SK-N-SH (cell line): ENCODE results near the gene ACVR1B. TPM values are rescaled to one million over a fixed set of nuclear protein-coding genes. Genes with fewer than 3 reads are reported as not detected.

ENCODE experiments used
- CTCF ChIA-PET: fragments of 300-600, 350-600 bp; formaldehyde crosslinking; extraction: SDS; loops from one replicate; lab custom pipeline; 2021; lab: Yijun Ruan, JAX
- POLR2A ChIA-PET: fragments of 350-600 bp; sonication (Branson Sonifier 250); formaldehyde crosslinking; extraction: SDS; loops from one replicate; lab custom pipeline; 2020; ENCODE audit warnings: antibody characterized with exemption, inconsistent platforms; lab: Yijun Ruan, JAX
- DNase-seq: peaks from one replicate; pipeline ENCODE4 v3.0.0; 2012
- H2AFZ ChIP-seq: fragments of 200-600 bp; sonication (generic); 2 replicates; pipeline ENCODE4 v1.8.1; 2016; ENCODE audit warnings: antibody characterized with exemption, mild to moderate bottlenecking, low read depth
- H3F3A ChIP-seq: fragments of 200-600 bp; sonication (generic); replicated peaks from 2 replicates; pipeline ENCODE3; 2016; ENCODE audit warnings: antibody characterized with exemption, mild to moderate bottlenecking; ENCODE audit not compliant: insufficient read depth
- H3K27ac ChIP-seq, 2 experiments: fragments of 200-500 bp in 1 of 2; fragments of 200-600 bp in 1 of 2; sonication (Bioruptor generic) in 1 of 2; sonication (generic), shearing (Covaris generic) in 1 of 2; 2 replicates each; pipeline versions ENCODE4 v1.5.1 to v1.6.1; 2014 to 2016; ENCODE audit warnings: low read depth in 2 of 2, inconsistent platforms in 1 of 2, low read length in 1 of 2, mild to moderate bottlenecking in 1 of 2, mixed read lengths in 1 of 2
- H3K27me3 ChIP-seq: fragments of 200-600 bp; sonication (generic), shearing (Covaris generic); 2 replicates; pipeline ENCODE4 v1.6.1; 2016; ENCODE audit warnings: mixed run types; ENCODE audit not compliant: insufficient read depth
- H3K36me3 ChIP-seq, 2 experiments: fragments of 200-500 bp in 1 of 2; fragments of 200-600 bp in 1 of 2; sonication (Bioruptor generic) in 1 of 2; sonication (generic) in 1 of 2; replicated peaks in 1 of 2; 2 replicates each; pipeline versions ENCODE3 to v1.5.1; 2014 to 2016; ENCODE audit warnings: low read length in 1 of 2, mild to moderate bottlenecking in 1 of 2; ENCODE audit not compliant: insufficient read depth in 2 of 2, control insufficient read depth in 1 of 2
- H3K4me1 ChIP-seq, 2 experiments: fragments of 200-500 bp in 1 of 2; fragments of 200-600 bp in 1 of 2; sonication (Bioruptor generic) in 1 of 2; sonication (generic), shearing (Covaris generic) in 1 of 2; 2 replicates each; pipeline versions ENCODE4 v1.5.1 to v1.6.1; 2014 to 2016; ENCODE audit warnings: low read depth in 1 of 2, low read length in 1 of 2, mixed run types in 1 of 2; ENCODE audit not compliant: insufficient read depth in 2 of 2, control insufficient read depth in 1 of 2
- H3K4me2 ChIP-seq: fragments of 200-600 bp; sonication (generic), shearing (Covaris generic); 2 replicates; pipeline ENCODE4 v1.6.1; 2017; ENCODE audit warnings: mixed run types
- H3K4me3 ChIP-seq, 2 experiments: fragments of 200-500 bp in 1 of 2; fragments of 200-600 bp in 1 of 2; sonication (Bioruptor generic) in 1 of 2; sonication (generic), shearing (Covaris generic) in 1 of 2; 2 replicates each; pipeline versions ENCODE4 v1.5.1 to v1.8.1; 2014 to 2016; ENCODE audit warnings: low read depth in 2 of 2, inconsistent platforms in 1 of 2, low read length in 1 of 2, mild to moderate bottlenecking in 1 of 2, mixed read lengths in 1 of 2, moderate library complexity in 1 of 2
- H3K79me2 ChIP-seq: fragments of 200-600 bp; sonication (generic); 2 replicates; pipeline ENCODE4 v1.8.1; 2017; ENCODE audit warnings: mild to moderate bottlenecking; ENCODE audit not compliant: insufficient read depth
- H3K9ac ChIP-seq: fragments of 200-600 bp; sonication (generic); 2 replicates; pipeline ENCODE4 v1.6.1; 2017; ENCODE audit warnings: mixed run types
- H3K9me2 ChIP-seq: fragments of 200-600 bp; sonication (generic); 2 replicates; pipeline ENCODE4 v1.6.1; 2017; ENCODE audit warnings: mixed run types
- H3K9me3 ChIP-seq: fragments of 200-600 bp; sonication (generic); 2 replicates; pipeline ENCODE4 v1.6.1; 2017; ENCODE audit warnings: mixed run types, mild to moderate bottlenecking, moderate library complexity
- H4K20me1 ChIP-seq: fragments of 200-600 bp; sonication (generic); 2 replicates; pipeline ENCODE4 v1.6.1; 2017; ENCODE audit warnings: mild to moderate bottlenecking, mixed run types; ENCODE audit not compliant: insufficient read depth
- CTCF ChIP-seq: fragments of 200-600 bp; sonication (generic); IDR thresholded peaks from 2 replicates; pipeline ENCODE4 v1.6.1; 2017; ENCODE audit warnings: antibody characterized with exemption, mild to moderate bottlenecking, moderate library complexity
- EP300 ChIP-seq, 2 experiments: IDR thresholded peaks; 2 replicates each; pipeline versions ENCODE4 v1.4.0 to v1.6.1; 2012; ENCODE audit warnings: borderline replicate concordance in 1 of 2, low read depth in 1 of 2, low read length in 1 of 2
- FOSL2 ChIP-seq: IDR thresholded peaks from 2 replicates; pipeline ENCODE4 v1.4.0; 2012; ENCODE audit warnings: low read depth, mild to moderate bottlenecking, moderate library complexity, borderline replicate concordance
- FOXJ3 ChIP-seq: sonication (generic); formaldehyde crosslinking; IDR thresholded peaks from 2 replicates; pipeline ENCODE4 v1.5.1; 2020; ENCODE audit warnings: mild to moderate bottlenecking, missing genetic modification reagents
- FOXM1 ChIP-seq: IDR thresholded peaks from 2 replicates; pipeline ENCODE4 v1.4.0; 2012; ENCODE audit warnings: low read depth, mild to moderate bottlenecking
- GABPA ChIP-seq: IDR thresholded peaks from 2 replicates; pipeline ENCODE4 v1.4.0; 2012; ENCODE audit warnings: low read depth, mild to moderate bottlenecking
- MEF2A ChIP-seq: IDR thresholded peaks from 2 replicates; pipeline ENCODE4 v1.4.0; 2012; ENCODE audit warnings: low read depth, borderline replicate concordance
- NRF1 ChIP-seq: IDR thresholded peaks from 2 replicates; pipeline ENCODE4 v1.6.1; 2012; ENCODE audit warnings: low read depth, mild to moderate bottlenecking, low read length
- POLR2AphosphoS5 ChIP-seq: IDR thresholded peaks from 2 replicates; pipeline ENCODE4 v1.6.1; 2012; ENCODE audit warnings: low read depth, low read length
- RCOR1 ChIP-seq: fragments of 150-350 bp; IDR thresholded peaks from 2 replicates; pipeline ENCODE4 v1.6.1; 2017; ENCODE audit warnings: antibody characterized with exemption, low read length
- REST ChIP-seq: IDR thresholded peaks from 2 replicates; pipeline ENCODE4 v1.6.1; 2012; ENCODE audit warnings: mild to moderate bottlenecking, low read depth, low read length, moderate library complexity
- RXRA ChIP-seq: IDR thresholded peaks from 2 replicates; pipeline ENCODE4 v1.4.0; 2012; ENCODE audit warnings: low read depth, mild to moderate bottlenecking, borderline replicate concordance
- SMC3 ChIP-seq: IDR thresholded peaks from 2 replicates; pipeline ENCODE4 v1.6.1; 2012; ENCODE audit warnings: low read depth, low read length, improper control_type of control experiment
- TAF1 ChIP-seq: IDR thresholded peaks from 2 replicates; pipeline ENCODE4 v1.6.1; 2012; ENCODE audit warnings: low read depth, mild to moderate bottlenecking, low read length, moderate library complexity, borderline replicate concordance
- YY1 ChIP-seq: IDR thresholded peaks from 2 replicates; pipeline ENCODE4 v1.4.0; 2012; ENCODE audit warnings: low read depth, mild to moderate bottlenecking
- whole genome bisulfite sequencing: methylation state at CpG from one replicate; pipeline ENCODE4 v1.1.6; 2017; ENCODE audit warnings: low lambda C conversion rate; 5-methylcytosine and 5-hydroxymethylcytosine counted together
- polyA plus RNA-seq, 3 experiments: library from polyadenylated mRNA; depleted of rRNA; stranded (reverse); fragments of >200 nt; gene quantifications; 2 replicates each; pipeline ENCODE4 v1.2.3, GENCODE V29; 2012
- TF ChIP-seq, protein P1 (sequence below): IDR thresholded peaks from 2 replicates; pipeline ENCODE4 v1.4.0; 2012; ENCODE audit warnings: low read depth
- TF ChIP-seq, protein P2 (sequence below): fragments of 150-350 bp; IDR thresholded peaks from 2 replicates; pipeline ENCODE4 v1.6.1; 2016; ENCODE audit warnings: mild to moderate bottlenecking, low read depth, low read length

ACVR1B gene
- polyA plus RNA-seq, 1 of the 3 experiments (the other 2 are of a cell fraction) = 12.1 TPM

GRCh38 chr12:52022841-52023181 is 71.3 kb downstream of the ACVR1B start:
- Histone ChIP-seq H2AFZ (peak overlapping the region; percentile 96; the same call in 1 of the 2 replicates), H3K27me3 (no peaks in the 10 kb centered on the region), H3K9me2 (no peaks in the 10 kb centered on the region), H3K9ac (no peak overlapping the region), H3K4me3 (peak overlapping the region; percentile 49 to 66; a peak in 3 of 4 replicates), H4K20me1 (no peaks in the 10 kb centered on the region), H3K36me3 (no peaks in the 10 kb centered on the region), H3K4me2 (peak overlapping the region; percentile 87), H3F3A (no peaks in the 10 kb centered on the region), H3K9me3 (no peaks in the 10 kb centered on the region), H3K27ac (peak overlapping the region in 1 of 2 experiments; percentile 12; a peak in 1 of 4 replicates), H3K4me1 (peaks cover 5 to 23% of the 10 kb centered on the region in 2 experiments; a peak in 1 of 4 replicates), H3K79me2 (no peaks in the 10 kb centered on the region)
- peak; percentile 74 for DNase-seq
- TF ChIP-seq REST = no peak
- no peak for TF ChIP-seq YY1
- TF ChIP-seq TAF1 = no peak
- no peak for TF ChIP-seq RXRA
- TF ChIP-seq GABPA = no peak
- TF ChIP-seq FOXM1 = no peak
- no peak for TF ChIP-seq MEF2A
- TF ChIP-seq FOXJ3 (CRISPR knock-in tag) = no peak
- TF ChIP-seq RCOR1 = no peak
- no peak for TF ChIP-seq CTCF
- TF ChIP-seq SMC3 = no peak
- no peak for TF ChIP-seq FOSL2
- TF ChIP-seq, protein P1, sequence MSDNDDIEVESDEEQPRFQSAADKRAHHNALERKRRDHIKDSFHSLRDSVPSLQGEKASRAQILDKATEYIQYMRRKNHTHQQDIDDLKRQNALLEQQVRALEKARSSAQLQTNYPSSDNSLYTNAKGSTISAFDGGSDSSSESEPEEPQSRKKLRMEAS = no peak
- TF ChIP-seq POLR2AphosphoS5 = no peak
- TF ChIP-seq NRF1 = no peak
- TF ChIP-seq, protein P2, sequence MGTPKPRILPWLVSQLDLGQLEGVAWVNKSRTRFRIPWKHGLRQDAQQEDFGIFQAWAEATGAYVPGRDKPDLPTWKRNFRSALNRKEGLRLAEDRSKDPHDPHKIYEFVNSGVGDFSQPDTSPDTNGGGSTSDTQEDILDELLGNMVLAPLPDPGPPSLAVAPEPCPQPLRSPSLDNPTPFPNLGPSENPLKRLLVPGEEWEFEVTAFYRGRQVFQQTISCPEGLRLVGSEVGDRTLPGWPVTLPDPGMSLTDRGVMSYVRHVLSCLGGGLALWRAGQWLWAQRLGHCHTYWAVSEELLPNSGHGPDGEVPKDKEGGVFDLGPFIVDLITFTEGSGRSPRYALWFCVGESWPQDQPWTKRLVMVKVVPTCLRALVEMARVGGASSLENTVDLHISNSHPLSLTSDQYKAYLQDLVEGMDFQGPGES = no peak
- no peak for TF ChIP-seq EP300 (IDR thresholded peaks at IDR 0.05; ENCODE audit: borderline replicate concordance in 1 of 2, low read depth in 1 of 2, low read length in 1 of 2)
- CTCF ChIA-PET = interaction anchor here (0.7 to 30.2 kb wide), 31 partner anchors 12 to 752 kb away, joined by 3 to 949 read pairs (median 6); partner anchors contain the start of genes ACVR1B, ANKRD33, ATG101 and NR4A1
- 39% methylated on average over 9 of the region's 14 CpGs for WGBS
- POLR2A ChIA-PET = interaction anchor here (0.5 to 2.5 kb wide), 9 partner anchors 10 to 546 kb away, joined by 3 to 12 read pairs (median 3); partner anchors contain the start of gene TAMALIN
